Calu3 (cell line): ENCODE results near the gene POLR1E. TPM values are rescaled to one million over a fixed set of nuclear protein-coding genes. Genes with fewer than 3 reads are reported as not detected.

Experiments used
- BruUV-seq: library from RNA; stranded (reverse); fragments of 400-500 nt; replicated peaks from 2 replicates; lab custom pipeline; 2021; lab: Mats Ljungman, UMichigan
- CTCF ChIA-PET: fragments of 300-600 bp; sonication (Branson Sonifier 250); formaldehyde crosslinking; loops from one replicate; lab custom pipeline; 2022; ENCODE audit warnings: antibody characterized with exemption; lab: Charles Lee
- DNase-seq: peaks from one replicate; pipeline ENCODE4 v3.0.0; 2022
- H3K27ac Mint-ChIP-seq: one replicate; pipeline ENCODE4 v1.8.0; 2022; ENCODE audit warnings: mixed read lengths; ENCODE audit not compliant: unreplicated experiment
- H3K27me3 Mint-ChIP-seq: one replicate; pipeline ENCODE4 v1.8.0; 2022; ENCODE audit warnings: mixed read lengths; ENCODE audit not compliant: unreplicated experiment
- H3K36me3 Mint-ChIP-seq: one replicate; pipeline ENCODE4 v1.8.0; 2022; ENCODE audit warnings: mild to moderate bottlenecking, moderate library complexity, mixed read lengths; ENCODE audit not compliant: insufficient read depth, unreplicated experiment
- H3K4me1 Mint-ChIP-seq: one replicate; pipeline ENCODE4 v1.8.0; 2022; ENCODE audit warnings: mild to moderate bottlenecking, low read depth, mixed read lengths; ENCODE audit not compliant: unreplicated experiment
- H3K4me3 Mint-ChIP-seq: one replicate; pipeline ENCODE4 v1.8.0; 2022; ENCODE audit warnings: mild to moderate bottlenecking, low read depth, moderate library complexity, mixed read lengths; ENCODE audit not compliant: unreplicated experiment
- H3K9me3 Mint-ChIP-seq: one replicate; pipeline ENCODE4 v1.8.0; 2022; ENCODE audit warnings: low read depth, mixed read lengths; ENCODE audit not compliant: unreplicated experiment
- intact Hi-C: fragments of 100-400 bp; cut with micrococcal nuclease; formaldehyde crosslinking; loops from one replicate; pipeline ENCODE4 v1.10.0; 2022; ENCODE audit not compliant: unreplicated experiment
- total RNA-seq: library from RNA; stranded (reverse); gene quantifications from 2 replicates; pipeline ENCODE4 v1.2.3, GENCODE V29; 2022
- TF ChIP-seq, protein P1 (sequence below): fragments of 200-600 bp; IDR thresholded peaks from one replicate; pipeline ENCODE4 v1.8.0; 2022; ENCODE audit warnings: antibody characterized with exemption; ENCODE audit not compliant: unreplicated experiment

POLR1E gene
- total RNA-seq, 1 experiment from 2014 or later: 12.5 TPM

DNA sequence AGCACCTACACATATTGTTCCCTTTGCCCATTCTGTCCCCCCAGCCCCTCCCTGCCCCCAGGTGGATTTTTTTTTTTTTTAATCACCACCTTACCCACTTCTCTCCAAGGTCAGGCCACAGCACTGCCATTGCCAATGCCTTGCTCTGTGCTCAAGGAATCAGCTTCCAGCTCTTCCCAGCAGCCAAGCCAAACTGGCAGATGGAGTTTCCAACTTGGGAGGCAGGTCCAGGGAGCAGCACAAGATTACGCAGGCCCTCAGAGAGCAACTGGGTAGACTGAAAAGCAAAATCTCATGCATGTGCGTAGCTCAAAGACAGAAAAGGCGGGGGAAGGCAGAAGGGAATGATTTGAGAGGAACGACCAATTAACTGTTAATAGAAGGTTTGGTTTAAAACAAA, 48.1 kb upstream of the POLR1E start:
- Mint-ChIP-seq H3K4me1 (no peaks in the 10 kb centered on the region), H3K9me3 (no peaks in the 10 kb centered on the region), H3K36me3 (peaks cover 5% of the 10 kb centered on the region), H3K27ac (no peak overlapping the region), H3K4me3 (no peak overlapping the region), H3K27me3 (no peaks in the 10 kb centered on the region)
- TF ChIP-seq, protein P1, sequence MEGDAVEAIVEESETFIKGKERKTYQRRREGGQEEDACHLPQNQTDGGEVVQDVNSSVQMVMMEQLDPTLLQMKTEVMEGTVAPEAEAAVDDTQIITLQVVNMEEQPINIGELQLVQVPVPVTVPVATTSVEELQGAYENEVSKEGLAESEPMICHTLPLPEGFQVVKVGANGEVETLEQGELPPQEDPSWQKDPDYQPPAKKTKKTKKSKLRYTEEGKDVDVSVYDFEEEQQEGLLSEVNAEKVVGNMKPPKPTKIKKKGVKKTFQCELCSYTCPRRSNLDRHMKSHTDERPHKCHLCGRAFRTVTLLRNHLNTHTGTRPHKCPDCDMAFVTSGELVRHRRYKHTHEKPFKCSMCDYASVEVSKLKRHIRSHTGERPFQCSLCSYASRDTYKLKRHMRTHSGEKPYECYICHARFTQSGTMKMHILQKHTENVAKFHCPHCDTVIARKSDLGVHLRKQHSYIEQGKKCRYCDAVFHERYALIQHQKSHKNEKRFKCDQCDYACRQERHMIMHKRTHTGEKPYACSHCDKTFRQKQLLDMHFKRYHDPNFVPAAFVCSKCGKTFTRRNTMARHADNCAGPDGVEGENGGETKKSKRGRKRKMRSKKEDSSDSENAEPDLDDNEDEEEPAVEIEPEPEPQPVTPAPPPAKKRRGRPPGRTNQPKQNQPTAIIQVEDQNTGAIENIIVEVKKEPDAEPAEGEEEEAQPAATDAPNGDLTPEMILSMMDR: no peak
- intact Hi-C loops: no loop called here
- BruUV-seq: no TSS peak
- CTCF ChIA-PET: interaction anchor here (0.6 kb wide), 1 partner anchor 35 kb away, joined by 3 read pairs; no protein-coding TSS in a partner anchor
- DNase-seq: no peak

DNA sequence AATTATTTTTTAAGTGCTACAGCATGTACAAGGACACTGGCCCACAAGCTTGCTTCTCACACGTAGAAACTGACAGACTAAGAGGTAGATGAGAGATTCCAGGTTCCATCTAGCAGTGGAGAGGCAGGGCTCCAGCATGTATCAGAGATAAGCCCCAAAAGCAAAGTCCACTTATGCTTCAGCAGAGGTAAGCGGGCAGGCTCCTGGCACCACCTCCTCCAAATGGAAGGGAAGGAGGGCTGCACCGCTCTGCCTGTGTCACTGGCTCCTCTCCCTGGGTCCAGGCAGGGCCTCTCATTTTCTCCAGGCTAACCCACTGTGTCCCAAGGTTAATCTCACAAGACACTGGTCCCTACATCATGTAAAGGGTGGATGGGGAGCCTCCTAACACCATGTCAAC, 47.4 kb upstream of the POLR1E start:
- no peak overlapping the region for H3K27ac Mint-ChIP-seq
- BruUV-seq: no TSS peak

DNA sequence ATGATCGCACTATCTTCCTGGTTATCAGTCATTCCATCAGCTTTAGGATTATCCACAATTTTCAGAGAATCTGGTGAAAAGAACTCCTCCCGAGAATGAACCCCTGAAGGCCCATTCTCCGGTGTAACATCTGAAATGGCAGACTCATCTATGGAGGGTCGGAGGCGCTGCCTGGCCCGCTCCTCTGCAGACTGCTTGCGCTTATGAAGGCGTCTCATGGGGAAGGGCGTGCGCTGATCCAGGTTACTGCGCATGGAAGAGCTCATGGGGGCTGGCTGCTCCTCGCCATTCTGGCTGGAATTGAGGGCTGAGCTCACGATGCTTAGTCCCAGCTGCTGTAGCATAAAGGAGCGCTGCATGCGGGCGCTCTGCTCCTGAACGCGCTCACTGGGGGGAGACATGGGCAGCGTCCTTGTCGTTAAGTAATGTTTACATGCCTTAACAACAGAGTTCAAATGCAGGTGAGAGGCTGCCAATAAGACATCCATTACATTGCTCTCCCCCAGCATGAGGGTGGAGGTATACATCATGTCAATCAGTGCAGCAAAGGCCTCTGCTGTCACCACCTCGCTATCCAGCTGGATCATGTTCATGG, 43.9 kb upstream of the POLR1E start:
- intact Hi-C loops: no loop called here
- H3K4me3 Mint-ChIP-seq: no peak overlapping the region
- no peak for DNase-seq
- H3K4me1 Mint-ChIP-seq: peaks cover 10% of the 10 kb centered on the region
- TF ChIP-seq, protein P1: no peak
- no TSS peak for BruUV-seq
- H3K36me3 Mint-ChIP-seq: peaks cover 5% of the 10 kb centered on the region
- CTCF ChIA-PET: no interaction called here
- no peak overlapping the region for H3K27ac Mint-ChIP-seq
- H3K9me3 Mint-ChIP-seq: no peaks in the 10 kb centered on the region
- H3K27me3 Mint-ChIP-seq: no peaks in the 10 kb centered on the region

More for the DNA sequence above, 47.4 kb upstream of the POLR1E start:
- H3K27me3 Mint-ChIP-seq: no peaks in the 10 kb centered on the region
- no peak for DNase-seq
- no peak overlapping the region for H3K4me3 Mint-ChIP-seq
- peaks cover 5% of the 10 kb centered on the region for H3K36me3 Mint-ChIP-seq
- CTCF ChIA-PET: interaction anchor here (0.6 kb wide), 1 partner anchor 36 kb away, joined by 3 read pairs; no protein-coding TSS in a partner anchor
- intact Hi-C loops: no loop called here
- H3K4me1 Mint-ChIP-seq: no peaks in the 10 kb centered on the region
- H3K9me3 Mint-ChIP-seq: no peaks in the 10 kb centered on the region
- TF ChIP-seq, protein P1: no peak

DNA sequence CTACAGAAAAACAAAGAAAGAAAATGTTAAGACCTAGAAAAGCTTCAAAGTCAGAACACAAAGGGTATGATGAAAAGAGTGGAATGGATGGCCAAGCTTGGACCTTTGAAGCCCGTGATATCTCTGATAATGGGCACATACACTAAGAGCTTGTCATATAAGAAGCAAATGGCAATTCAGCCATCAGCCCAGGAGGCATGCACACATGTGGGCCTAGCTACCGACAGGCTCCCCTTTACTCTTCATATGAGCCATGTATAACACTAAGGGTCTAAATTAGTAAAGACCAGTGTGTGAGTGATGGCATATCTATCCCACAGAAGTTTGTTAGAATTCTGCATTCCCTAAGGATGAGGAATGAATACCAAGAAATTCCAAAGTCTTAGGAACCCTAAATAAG, 43.2 kb upstream of the POLR1E start:
- no peaks in the 10 kb centered on the region for H3K9me3 Mint-ChIP-seq
- CTCF ChIA-PET: no interaction called here
- no peak overlapping the region for H3K4me3 Mint-ChIP-seq
- TF ChIP-seq, protein P1: no peak
- no peaks in the 10 kb centered on the region for H3K27me3 Mint-ChIP-seq
- intact Hi-C loops: no loop called here
- no peak for DNase-seq
- H3K27ac Mint-ChIP-seq: no peak overlapping the region
- peaks cover 10% of the 10 kb centered on the region for H3K4me1 Mint-ChIP-seq
- peaks cover 5% of the 10 kb centered on the region for H3K36me3 Mint-ChIP-seq
- BruUV-seq: no TSS peak
